8988T (cell line): ENCODE data around the gene METTL1.
A peak's percentile ranks its signal among the peaks of the same experiment; 100 is the strongest.

Experiments
- DNase-seq: peaks from one replicate; pipeline ENCODE4 v3.0.0; 2011

The METTL1 gene

GRCh38 chr12:57751788-57752667 is 19.9 kb downstream of the METTL1 start, which contains the start of gene CDK4:
Gene CDK4 (minus strand): TSS chr12:57752310. CDS start chr12:57751717, 593 bp downstream.
- DNase-seq = peak; percentile 98

- DNase-seq = no peak
Measured at GRCh38 chr12:57751432-57751787, 20.5 kb downstream of the METTL1 start.

GRCh38 chr12:57750561-57751431 is 21.1 kb downstream of the METTL1 start:
- no peak for DNase-seq

GRCh38 chr12:57749061-57749460 is 22.8 kb downstream of the METTL1 start:
- no peak for DNase-seq

- no peak for DNase-seq
Measured at GRCh38 chr12:57746025-57746424, 25.9 kb downstream of the METTL1 start.

- DNase-seq = no peak
Measured at GRCh38 chr12:57745485-57745881, 26.4 kb downstream of the METTL1 start.

- DNase-seq = peak; percentile 81
Measured at GRCh38 chr12:57744777-57745484, 27.0 kb downstream of the METTL1 start, which contains the start of gene TSPAN31. Gene TSPAN31 (plus strand): TSS chr12:57745039. CDS start chr12:57745155, 116 bp downstream.

GRCh38 chr12:57744194-57744776 is 27.6 kb downstream of the METTL1 start:
- DNase-seq = no peak

- no peak for DNase-seq
Measured at GRCh38 chr12:57743769-57744168, 28.1 kb downstream of the METTL1 start.

- DNase-seq = peak; percentile 79
Measured at GRCh38 chr12:57741844-57742738, 29.8 kb downstream of the METTL1 start.

GRCh38 chr12:57741413-57741789 is 30.5 kb downstream of the METTL1 start:
- no peak for DNase-seq

GRCh38 chr12:57740656-57741412 is 31.1 kb downstream of the METTL1 start:
- DNase-seq = no peak

GRCh38 chr12:57739914-57740538 is 31.9 kb downstream of the METTL1 start:
- DNase-seq = no peak

GRCh38 chr12:57739387-57739786 is 32.5 kb downstream of the METTL1 start:
- DNase-seq = no peak

GRCh38 chr12:57738661-57739237 is 33.2 kb downstream of the METTL1 start, which contains the start of gene AGAP2:
Gene AGAP2 (minus strand): TSS chr12:57738742. CDS start chr12:57738246, 496 bp downstream.
- no peak for DNase-seq

- no peak for DNase-seq
Measured at GRCh38 chr12:57737467-57738460, 34.1 kb downstream of the METTL1 start.

GRCh38 chr12:57736741-57737466 is 35.0 kb downstream of the METTL1 start:
- DNase-seq = no peak
